OCI-LY3 (cell line): ENCODE measurements around the gene WBP2.

Experiments
- CTCF ChIP-seq: fragments of 200-600, 300-600 bp; sonication (generic); IDR thresholded peaks from 2 replicates; pipeline ENCODE4 v1.5.1; 2014; ENCODE audit warnings: antibody characterized with exemption, low read length, low read depth
- EZH2phosphoT487 ChIP-seq: fragments of 200-600 bp; shearing (Covaris generic); IDR thresholded peaks from 2 replicates; pipeline ENCODE4 v1.6.1; 2018; ENCODE audit warnings: antibody characterized with exemption, mixed run types, low read depth

DNA sequence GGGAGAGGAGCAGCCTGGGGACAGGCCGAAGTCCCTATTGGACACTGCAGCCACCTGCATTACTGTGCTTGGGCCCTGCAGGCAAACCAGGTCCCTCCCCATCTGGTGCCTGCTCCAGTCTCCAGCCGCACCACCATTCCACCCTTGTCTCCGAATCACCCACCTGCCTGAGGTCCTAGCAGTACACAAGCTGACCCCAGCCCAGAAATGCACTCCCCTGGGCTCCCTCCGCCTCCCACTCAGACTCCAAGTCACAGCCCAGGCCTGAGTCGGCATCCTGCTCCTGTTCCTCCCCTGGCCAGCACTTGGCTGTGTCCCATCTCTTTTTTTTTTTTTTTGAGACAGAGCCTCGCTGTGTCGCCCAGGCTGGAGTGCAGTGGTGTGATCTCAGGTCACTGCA lies 17.2 kb downstream of the WBP2 start:
- no peak for TF ChIP-seq CTCF
- TF ChIP-seq EZH2phosphoT487: no peak
